Measurements from ENCODE around the gene TAPT1.
A peak's percentile ranks its signal among the peaks of the same experiment; 100 is the strongest.

TAPT1 gene

GRCh38 chr4:16125571-16126445 lies 100.5 kb downstream of the TAPT1 start:
- DNase-seq = no peak

GRCh38 chr4:16124232-16124631 lies 102.0 kb downstream of the TAPT1 start:
- DNase-seq = no peak

DNA sequence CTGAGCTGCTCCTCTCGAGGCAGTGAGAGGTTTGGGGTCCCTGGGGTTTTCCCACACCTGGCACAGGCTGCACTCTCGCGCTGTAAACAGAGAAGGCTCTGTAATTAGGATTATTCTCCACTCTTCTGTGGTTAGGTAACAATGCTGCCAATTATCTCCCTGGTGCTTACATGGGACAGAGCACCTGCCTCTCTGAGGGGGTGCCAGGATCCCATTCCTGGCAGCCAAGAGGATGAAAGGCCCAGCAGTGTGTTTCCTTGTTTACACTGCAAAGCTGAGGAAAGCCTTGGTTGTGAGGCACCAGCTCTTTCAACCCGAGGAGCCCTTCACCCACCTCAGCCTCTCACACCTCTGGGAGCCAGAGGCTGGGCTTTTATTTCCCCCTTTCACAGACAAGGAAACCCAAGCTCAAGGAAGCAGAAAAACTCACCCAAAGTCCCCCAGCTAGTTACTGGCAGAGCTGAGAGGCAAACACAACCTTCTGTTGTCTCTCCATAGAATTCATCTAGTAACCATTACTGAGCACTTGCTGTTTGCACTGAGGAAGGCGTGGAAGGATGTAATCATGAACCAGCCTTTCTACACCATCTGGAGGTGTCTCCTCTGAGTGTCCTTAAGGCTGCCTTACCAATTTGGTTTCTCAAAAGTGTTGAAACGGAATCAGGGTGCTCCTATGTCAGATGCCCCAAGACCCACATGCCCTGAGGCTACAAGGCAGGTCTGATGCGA lies 102.8 kb downstream of the TAPT1 start:
- peak; percentile 60 to 75 for DNase-seq

- DNase-seq = no peak
Observed at GRCh38 chr4:16122784-16123183, 103.5 kb downstream of the TAPT1 start.

- no peak for DNase-seq
Observed at GRCh38 chr4:16122308-16122711, 104.0 kb downstream of the TAPT1 start.

- DNase-seq = no peak
Observed at GRCh38 chr4:16120720-16121119, 105.6 kb downstream of the TAPT1 start.

- DNase-seq = no peak
Observed at GRCh38 chr4:16119981-16120380, 106.3 kb downstream of the TAPT1 start.

- no peak for DNase-seq
Observed at GRCh38 chr4:16118090-16118489, 108.2 kb downstream of the TAPT1 start.

DNA sequence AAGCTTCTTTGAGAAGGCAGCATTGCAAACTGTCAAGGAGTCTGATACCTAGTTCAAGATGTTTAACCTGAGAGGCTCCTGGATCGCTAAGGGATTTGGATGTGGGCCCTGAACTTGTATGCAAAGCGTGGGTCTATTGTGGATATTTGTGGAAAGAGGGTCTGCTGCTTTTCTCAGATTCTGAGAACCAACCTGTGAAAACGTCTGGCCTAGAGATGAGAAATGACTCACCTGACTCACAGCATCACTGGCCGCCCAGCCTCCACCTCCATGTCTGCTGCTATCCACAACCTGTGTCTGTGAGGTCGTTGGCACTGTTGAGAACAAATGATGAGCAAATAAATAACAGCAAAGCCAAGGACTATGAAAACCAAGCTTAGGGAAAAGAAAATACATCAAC lies 109.1 kb downstream of the TAPT1 start:
- no peak for DNase-seq

GRCh38 chr4:16116493-16116990 lies 109.7 kb downstream of the TAPT1 start:
- DNase-seq = no peak

DNA sequence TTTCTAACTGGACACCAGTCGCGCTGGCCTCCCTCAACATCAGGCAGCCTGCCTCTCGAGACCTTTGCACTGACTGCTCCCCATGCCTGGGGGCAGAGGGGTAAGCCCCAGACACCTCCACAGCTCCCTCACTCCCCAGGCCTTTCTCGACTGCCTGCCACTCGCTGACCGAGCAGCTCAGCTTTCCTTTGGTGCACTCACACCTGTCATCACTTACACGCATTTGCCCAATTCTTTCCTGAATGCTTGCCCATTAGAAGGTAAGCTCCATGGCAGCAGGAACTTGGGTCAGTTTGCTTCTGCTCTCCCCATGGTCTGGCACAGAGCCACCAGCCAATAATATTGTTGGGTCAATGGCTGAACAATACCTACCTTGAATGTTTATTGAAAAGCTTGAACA lies 110.3 kb downstream of the TAPT1 start:
- DNase-seq = no peak

- no peak for DNase-seq
Observed at GRCh38 chr4:16114546-16114945, 111.7 kb downstream of the TAPT1 start.

DNA sequence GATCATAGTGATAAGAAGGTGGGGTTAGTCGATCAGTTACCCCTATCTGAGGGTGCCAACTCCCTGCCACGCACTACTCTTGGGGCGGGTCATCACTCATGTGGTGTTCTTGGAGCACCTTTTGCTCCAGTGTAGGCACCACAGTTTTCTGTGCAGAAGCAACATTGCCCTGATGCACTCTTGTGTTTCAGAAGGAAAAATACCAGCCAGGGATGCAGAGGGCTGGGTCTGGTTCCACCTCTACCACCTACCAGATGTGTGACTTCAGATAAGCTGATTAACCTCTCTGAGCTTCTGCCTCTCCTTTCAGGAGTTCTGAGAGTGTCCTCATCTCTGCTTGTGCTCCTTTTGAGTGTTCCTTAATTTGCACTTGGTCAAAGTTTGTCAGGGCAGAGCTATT lies 112.5 kb downstream of the TAPT1 start:
- no peak for DNase-seq

- no peak for DNase-seq
Observed at GRCh38 chr4:16111533-16111932, 114.7 kb downstream of the TAPT1 start.

DNA sequence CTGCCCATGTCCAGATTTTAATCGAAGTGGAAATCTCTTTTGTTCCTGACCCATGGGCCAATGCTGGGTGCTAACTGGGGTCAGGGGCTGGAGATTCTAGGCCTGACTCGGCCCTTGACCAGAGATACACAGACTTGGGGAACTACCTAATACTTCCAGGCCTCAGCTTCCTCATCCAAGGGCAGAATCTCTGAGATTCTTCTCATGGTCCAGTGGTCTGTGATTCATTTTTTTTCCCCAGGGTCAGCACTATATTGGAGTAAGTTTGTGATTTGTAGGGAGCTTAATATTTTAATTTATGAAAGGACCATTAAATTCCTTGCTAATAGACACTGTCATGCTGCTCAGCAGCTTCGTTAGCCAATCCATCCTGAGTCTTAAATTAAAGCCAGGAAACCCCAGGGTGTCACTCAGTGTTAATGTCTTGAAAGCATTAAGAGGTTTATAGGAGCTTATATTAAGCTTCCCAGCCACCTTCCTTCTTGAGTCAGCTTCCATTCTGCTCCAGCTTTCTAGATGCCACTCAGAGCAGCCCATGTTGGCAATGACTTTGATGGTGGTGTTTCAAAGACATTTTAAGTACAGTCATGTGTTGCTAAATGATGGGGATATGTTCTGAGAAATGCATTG lies 115.5 kb downstream of the TAPT1 start:
- no peak for DNase-seq
